ENCODE measurements around the gene DZANK1.
"Not testable (repeated sequence)": the region's sequence is repeated elsewhere in the genome, so short reads cannot be mapped to it uniquely, and the experiment has no call there.

DZANK1 gene

DNA sequence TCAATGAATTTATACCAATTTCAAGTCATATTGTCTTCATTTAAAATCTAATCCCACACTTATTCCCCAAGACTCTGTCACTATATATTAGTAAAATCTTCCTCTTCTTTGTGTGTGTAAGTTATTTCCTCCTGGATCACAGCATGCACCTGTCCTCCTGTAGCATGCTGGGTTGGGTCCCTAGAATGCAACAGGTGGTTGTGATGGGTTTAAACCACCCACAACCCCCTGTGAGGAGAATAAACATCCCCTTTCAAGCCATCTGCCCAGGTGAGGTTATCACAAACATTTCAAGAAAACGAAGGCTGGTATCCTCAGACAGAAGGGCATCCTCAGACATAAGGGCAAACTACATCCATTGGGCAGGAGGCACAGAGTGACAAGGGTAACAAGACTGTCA is 26.4 kb downstream of the DZANK1 start:
- no peak for DNase-seq (ENCODE audit: low read depth in 2 of 2)

DNA sequence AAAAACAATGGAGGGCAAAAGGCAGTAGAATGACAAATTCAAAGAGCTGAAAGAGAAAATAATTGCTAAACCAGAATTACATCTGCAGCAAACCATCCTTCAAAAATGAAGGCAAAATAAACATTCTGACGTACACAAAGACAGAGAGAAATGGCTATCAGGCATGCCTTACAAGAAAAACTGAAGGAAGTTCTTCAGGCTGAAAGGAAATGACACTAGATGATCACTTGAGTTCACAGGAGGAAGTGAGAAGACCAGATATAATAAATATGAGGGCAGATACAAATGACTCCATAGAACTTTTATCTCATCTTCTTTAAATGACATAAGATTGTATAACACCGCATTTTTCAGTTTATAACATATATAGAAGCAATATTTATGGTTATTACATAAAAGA is 30.0 kb downstream of the DZANK1 start:
- no peak for DNase-seq (ENCODE audit: low read depth in 2 of 2)

DNA sequence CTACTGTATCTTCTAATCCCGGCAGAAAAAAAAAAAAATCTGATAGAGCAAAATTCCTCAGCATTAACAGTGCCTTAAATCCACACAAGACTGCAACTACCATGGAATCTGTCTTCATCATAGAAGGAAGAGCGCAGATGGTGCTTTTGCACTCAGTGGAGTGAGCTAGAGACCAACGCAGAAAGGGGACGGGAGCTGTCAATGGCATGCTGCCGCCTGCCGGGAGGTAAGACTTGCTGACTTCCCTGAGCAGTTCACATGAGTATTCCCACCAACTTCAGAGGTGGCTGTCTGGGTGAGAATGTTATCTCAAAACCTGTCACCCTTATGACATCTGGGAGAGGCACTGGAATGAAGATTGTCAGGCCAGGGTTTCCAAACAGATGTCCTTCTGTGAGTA is 35.6 kb downstream of the DZANK1 start:
- DNase-seq (ENCODE audit: low read depth in 2 of 2): no peak

DNA sequence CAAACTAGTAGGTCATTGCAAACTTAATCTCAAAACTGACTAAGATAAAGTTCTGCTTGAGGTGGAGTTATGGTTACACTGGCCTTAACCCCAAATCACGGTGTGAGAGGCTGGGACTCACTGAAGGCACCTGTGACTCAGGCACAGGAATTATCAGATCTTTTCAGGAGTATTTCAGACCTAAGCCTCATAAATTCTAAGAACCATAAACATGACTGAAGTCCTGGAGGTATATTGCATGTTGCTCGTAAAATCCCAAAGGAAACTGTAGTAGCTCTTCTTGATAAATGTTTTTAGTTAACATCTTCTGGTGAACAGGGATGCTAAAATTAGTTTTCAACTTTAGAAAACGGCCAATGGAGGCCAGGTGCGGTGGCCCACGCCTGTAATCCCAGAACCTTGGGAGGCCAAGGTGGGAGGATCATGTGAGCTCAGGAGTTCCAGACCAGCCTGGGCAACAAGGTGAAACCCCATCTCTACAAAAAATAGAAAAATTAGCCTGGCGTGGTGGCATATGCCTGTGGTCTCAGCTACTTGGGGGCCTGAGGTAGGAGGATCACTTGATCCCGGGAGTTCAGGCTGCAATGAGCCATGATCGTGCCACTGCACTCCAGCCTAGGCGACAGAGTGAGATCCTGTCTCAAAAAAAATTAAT is 36.5 kb downstream of the DZANK1 start:
- no peak for DNase-seq (ENCODE audit: low read depth in 2 of 2)

DNA sequence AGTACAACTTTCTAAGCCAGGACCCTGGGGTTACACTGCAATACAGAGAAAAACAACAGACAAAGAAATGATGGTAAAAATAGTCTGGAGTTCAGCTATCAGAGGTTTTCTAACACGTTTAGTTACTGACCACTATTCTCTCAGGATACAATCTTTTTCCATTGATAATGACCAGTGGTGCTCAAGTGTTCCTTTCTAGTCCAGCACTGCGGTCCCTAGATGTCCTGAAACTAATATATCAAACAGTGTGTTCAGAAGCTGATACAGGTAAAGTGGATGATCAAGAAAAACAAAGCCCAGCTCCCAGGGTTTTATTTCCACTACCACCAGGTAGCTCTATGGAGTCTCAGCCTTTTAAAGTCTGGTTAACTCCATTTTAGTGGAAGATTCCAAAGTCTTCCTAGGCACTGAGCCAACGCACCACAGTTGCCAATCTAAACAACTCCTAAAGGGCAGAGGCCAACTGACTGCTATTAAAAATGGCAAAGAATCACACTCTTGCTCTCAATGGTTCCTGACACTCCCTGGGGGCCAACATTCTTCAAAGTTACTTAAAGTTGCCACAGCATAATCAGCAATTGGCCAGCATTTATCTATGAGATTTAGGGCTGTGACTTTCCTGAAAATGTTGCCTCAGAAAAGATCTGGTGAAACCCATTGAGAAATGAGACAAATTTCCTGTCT is 38.2 kb downstream of the DZANK1 start:
- no peak for DNase-seq (ENCODE audit: low read depth in 2 of 2)

DNA sequence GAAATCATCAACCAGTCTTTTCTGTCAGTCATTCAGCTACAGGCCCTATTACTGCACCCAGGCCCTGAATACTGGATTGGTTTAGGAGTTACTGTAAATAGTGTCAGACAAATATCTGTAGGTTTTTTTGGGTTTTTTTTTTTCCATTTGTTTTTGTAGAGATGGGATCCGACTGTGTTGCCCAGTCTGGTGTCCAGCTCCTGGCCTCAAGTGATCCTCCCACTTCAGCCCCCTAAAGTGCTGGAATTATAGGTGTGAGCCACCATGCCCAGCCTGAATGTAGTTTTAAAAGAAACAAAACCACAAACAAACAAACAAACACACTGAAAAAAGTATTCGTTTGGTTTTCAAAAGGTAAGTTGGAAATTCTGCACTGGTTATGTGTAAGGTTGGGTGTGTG is 39.6 kb downstream of the DZANK1 start:
- no peak for DNase-seq (ENCODE audit: low read depth in 2 of 2)

DNA sequence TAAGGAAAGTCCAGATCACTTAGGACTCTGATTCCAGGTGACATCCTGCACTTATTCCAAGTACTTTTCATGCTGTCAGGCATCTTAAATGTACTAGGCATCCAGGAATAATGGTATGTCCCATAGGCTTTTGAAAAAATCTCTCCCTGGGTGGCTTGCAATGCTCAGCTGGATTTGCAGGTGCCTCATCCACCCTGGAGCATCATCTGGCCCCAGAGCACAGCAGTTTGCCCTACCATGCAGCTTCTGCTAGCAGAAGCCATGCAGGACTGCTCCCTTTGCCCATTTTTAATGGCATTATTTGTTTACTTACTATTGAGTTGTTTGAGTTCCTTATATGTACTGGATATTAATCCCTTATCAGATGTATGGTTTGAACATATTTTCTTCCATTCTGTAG is 45.2 kb downstream of the DZANK1 start:
- DNase-seq (ENCODE audit: low read depth in 2 of 2): no peak

DNA sequence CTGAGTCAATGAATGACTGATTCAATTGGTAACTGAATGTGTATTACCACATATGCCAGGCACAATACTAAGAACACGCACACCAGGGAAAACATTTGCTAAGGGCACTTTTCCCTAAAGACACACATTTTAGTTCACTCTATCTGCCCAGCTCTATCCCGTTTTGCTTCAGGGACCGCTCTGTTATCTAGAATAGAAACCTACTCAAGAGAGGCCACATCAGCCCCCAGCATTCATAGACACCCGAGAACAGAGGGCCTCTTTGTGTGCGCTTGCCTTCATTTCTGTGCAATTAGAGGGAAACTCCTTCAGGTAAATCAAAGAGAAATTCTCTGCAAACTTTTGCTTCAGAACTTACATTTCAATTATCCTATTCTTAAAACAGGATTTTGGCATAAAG is 50.3 kb downstream of the DZANK1 start:
- DNase-seq (ENCODE audit: low read depth in 2 of 2): no peak

DNA sequence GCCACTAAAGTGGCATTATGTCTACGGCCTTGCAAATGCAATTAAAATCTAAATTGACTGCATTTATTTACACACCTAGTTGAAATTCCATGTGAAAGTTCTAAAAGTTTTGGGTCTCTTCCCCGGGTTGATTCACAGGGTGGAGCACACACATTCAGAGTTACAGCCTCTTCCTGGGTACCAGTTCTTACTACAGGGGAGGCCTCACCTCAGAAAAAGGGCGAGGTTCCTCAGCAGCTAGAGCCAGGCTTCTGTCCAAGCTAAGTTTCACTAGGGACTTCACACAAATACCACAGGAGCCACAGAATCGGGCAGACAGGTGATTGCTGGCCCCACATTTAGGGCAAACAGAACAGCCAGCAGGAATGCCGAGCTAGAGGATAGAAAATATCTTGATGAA is 52.7 kb downstream of the DZANK1 start:
- no peak for DNase-seq (ENCODE audit: low read depth in 2 of 2)

DNA sequence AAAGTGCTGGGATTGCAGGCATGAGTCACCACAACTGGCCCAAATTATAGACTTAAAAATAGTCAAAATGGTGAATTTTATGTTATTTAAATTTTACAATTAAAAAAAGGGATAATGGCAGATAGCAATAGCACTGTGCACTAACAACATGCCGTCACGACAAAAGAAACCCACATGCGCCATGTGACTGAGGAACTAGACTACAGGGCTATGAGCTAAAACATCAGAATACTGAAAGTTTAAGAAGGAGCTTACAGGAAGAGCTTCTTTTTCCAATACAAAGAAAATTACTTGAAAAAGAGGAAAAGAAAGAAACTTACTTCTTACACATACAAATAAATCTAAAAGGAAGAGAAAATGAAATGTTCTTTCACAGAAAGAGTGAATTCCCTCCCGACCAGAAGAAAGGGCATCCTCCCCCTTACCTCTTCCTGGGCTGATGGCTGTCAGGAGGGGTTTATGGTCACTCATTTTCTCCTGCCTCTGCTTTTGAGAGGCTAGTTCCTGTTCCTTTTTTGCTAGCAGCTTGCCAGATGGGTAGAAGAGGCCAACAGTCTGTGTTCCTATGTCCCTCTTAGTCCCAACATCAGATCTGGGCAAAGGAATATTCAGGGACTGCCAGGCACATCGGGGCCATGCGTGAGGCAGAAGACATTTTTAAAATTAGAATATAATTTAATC is 54.5 kb downstream of the DZANK1 start:
- no peak for DNase-seq (ENCODE audit: low read depth in 2 of 2)

DNA sequence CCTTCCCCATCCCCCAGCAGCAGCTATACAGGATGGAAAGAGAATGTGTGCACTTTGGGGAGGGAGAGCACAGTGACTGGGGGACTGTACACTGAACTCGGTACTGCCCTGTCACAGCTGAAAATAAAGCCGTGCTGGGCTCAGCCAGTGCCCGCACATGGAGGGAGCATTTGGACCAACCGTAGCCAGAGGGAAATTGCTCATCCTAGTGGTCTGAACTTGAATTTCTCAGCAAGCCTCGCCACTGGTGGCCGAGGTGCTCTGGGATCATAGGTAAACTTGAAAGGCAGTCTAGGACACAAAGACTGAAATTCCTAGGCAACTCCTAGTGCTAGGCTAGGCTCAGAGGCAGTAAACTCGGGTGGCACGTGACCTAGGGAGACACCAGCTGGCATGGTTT is 61.0 kb downstream of the DZANK1 start:
- no peak for DNase-seq (ENCODE audit: low read depth in 2 of 2)

DNA sequence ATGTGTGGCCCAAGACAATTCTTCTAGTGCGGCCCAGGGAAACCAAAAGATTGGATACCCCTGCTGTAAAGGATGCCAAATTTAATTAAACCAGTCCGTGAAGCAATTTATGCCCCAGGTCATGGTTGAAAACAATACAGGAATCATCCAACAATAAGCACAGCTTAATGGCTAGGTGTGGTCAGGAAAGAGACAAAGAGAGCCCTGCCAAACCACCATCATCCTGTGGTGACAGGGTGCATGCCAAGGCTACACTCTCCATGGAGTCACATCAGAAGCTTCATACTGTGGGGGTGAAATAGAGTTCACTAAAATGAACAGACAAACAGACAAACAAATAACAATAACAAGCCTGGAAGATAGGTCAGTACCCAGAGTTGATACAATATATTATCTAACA is 62.7 kb downstream of the DZANK1 start:
- DNase-seq (ENCODE audit: low read depth in 2 of 2): no peak

DNA sequence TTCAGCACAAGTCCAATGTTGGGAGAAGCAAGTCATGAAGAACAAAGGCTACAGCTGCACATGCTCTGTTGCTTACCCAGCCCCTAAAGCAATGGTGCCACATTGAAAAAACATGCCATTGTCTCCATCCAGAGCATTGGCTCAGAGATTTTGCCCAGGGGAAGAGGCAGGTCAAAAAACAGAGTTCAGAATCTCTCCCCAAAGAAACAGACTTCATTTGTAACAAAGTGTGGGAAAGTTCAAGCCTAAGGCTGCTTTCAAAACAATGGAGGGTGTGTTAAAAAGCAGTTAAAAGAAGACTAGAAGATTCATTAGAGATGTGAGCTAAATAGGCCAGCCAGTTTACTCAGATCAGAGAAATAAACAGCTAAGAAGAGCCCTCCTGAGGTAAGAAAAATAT is 63.6 kb downstream of the DZANK1 start:
- DNase-seq (ENCODE audit: low read depth in 2 of 2): no peak

DNA sequence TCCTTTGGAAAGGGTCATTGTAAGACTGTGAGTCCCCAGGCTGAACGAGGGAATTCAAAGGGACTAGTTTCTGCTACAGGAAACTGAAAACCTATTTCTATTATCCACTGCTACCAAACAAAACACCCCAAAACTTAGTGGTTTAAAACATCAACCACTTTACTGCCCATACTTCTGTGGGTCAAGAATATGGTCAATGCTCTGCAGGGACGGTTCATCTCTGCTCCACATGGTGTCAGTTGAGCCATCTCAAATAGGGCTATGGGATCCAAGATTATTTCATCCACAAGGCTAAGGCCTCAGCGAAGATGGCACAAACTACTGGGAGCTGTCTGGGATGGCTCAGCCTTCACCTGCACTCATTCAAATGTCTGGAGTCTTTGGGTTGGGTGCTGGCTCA is 65.5 kb downstream of the DZANK1 start:
- no peak for DNase-seq (ENCODE audit: low read depth in 2 of 2)

DNA sequence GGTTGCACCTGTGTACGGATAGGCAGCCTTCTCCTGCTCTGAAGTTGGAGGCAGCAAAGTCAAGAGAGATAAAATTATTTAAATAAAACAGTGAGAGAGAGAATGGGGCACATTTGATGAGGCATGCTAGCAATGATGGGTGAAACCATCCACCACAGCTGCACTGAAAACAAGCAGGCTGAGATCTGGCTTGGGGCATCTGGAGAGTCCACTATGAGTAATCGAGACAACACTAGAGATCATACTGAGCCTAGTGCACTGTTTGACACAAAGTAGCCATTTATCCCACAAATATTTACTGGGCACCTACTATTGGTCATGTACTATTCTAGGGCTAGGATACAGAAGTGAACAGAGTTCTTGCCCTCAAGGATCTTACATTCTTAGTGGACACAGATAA is 66.4 kb downstream of the DZANK1 start:
- no peak for DNase-seq (ENCODE audit: low read depth in 2 of 2)

DNA sequence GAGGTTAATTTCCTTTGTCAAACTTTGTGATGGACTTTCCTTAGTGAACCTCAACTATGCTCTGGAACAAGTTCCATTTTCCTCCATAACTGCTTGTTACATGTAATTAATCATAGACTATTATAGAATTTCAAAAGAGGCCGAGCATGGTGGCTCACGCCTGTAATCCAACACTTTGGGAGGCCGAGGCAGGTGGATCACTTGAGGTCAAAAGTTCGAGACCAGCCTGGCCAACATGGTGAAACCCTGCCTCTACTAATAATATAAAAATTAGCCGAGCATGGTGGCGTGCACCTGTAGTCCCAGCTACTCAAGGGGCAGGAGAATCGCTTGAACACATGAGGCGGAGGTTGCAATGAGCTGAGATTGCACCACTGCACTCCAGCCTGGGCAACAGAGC is 68.1 kb downstream of the DZANK1 start:
- DNase-seq (ENCODE audit: low read depth in 2 of 2): not testable (repeated sequence)

DNA sequence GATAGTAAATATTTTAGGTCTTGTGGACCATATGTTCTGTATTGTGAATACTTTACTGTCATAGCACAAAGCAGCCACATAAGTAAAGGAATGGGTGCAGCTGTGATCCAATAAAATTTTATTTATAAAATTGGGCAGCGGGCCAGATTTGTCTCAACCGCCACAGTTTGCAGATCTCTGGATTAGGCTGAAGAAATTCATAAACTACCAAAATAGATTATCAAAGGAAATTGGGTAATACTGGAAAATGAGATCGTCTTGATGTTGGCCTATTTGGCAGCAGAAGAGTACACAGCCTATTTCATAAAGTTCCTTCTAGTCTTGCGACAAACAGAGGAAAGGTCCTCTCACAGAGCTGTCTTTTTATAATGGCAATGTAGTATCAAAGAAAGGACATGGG is 69.8 kb downstream of the DZANK1 start:
- no peak for DNase-seq (ENCODE audit: low read depth in 2 of 2)

DNA sequence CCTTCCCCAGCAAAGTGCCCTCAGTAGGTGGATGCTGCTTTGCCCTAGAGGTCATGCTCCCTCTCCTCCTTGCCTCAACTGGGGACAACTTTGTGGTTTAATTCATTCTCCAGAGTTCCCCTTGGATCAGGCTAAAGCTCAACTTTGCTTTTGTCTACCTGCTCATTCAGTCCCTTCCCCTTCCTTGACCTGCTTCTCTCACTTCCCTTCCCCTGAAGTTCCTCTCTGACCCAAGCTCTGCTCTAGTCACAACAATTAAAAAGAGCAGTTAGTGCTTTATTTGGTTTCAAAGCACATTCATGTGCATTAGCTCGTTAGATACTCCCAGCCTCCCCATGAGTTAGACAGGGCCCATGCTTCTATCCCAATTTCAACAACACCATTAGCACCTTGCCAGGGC is 71.3 kb downstream of the DZANK1 start:
- DNase-seq (ENCODE audit: low read depth in 2 of 2): no peak

DNA sequence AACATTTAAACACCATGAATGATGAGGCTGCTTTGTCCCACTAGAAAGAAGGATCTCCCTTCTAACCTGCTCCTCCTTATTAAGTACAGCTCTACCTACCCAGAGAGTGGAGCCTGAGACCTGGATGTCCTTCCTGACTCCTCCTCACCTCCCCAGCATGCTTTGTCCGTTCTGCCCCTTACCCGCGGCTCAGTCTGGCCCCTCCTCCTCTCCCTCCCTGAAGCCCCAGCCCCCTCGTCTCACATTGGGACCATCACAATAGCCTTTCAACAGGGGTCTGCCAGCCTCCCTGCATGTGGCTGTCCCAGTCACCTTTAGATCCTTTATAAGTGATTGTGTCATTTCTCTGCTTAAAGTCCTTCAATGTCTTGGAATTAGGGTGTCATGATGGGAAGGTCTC is 72.5 kb downstream of the DZANK1 start:
- no peak for DNase-seq (ENCODE audit: low read depth in 2 of 2)

DNA sequence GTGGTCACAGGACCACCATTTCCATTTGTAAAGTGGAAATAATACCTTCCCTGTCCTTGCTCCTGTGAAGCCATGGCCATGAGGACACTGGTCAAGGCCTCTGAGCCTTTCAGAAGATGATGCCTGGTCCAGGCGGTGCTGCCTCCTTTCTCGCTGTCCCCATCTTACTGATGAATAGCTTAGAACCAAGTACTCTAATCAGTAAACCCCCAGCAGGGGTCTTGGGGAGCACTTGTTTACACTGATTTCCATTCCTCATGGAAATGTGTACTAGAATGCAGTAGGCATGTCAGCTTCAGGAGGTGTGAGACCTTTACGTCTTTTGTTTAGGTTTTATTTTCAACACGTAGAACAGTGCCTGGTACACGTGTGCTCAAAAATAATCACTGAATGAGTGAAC is 75.1 kb downstream of the DZANK1 start:
- no peak for DNase-seq (ENCODE audit: low read depth in 2 of 2)

DNA sequence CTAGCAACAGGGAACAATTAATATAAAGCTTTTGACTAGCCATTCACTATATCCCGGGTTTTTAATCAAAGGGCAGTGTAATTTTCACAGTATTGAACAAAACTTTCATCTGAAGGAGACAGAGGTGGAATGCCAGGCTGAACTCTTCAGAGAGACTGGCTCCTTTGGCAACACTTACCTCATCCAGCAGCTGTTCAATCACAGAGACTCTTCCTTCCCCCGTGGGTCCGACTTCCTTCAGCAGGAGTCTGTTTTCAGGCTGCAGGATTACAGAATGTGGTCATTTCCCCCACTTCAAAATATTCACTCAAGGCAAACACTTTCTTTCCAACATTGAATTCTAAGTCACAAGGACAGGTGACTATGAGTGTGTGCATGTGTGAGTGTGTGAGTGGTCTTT is 76.6 kb downstream of the DZANK1 start:
- DNase-seq (ENCODE audit: low read depth in 2 of 2): no peak

DNA sequence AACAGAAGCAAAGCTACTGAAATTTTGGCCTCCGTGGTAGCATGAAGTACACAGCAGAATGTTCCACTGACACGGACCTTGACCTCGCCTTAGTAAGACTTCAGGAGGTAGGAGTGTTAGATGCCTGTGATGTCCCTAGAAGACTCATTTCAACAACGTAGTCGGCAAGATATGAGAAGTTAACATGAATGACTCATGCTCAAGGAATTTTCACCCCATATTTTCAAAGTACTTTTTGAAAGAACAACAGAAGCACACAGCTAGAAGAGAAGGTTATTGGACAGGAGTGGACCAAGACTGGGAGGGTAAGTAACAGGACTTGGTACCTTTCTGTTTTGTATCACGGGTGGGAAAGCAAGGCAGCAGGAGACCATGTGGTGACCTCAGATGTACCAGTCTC is 78.0 kb downstream of the DZANK1 start:
- no peak for DNase-seq (ENCODE audit: low read depth in 2 of 2)

DNA sequence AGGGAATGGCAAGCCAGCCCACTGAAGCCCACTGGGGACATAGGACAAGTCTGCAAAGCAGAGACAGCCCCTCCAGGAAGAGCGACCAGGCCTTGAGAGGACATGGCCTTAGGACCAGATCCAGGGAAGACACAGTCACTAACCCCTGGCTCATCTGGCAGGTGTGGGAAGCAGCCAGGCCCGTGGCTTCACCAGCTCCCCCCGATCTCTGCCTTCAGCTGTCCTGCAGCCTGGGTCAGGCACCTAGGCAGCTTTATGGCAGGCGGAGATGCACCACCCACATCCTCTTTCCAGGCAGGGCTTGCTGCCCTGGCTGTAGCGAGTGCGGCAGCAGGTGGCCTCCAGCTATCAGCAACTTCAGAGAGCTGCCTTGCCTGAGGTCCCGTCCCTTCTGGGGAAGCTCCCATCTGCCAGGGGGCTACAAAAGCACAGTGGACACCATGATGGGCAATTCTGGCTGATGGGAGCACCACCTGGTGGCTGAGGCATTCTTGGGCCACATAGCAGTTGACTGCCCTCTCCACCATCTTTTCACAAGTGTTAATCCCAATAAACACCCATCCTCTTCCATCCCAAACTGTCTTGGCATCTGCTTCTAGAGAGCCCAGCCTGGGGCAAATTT is 85.8 kb downstream of the DZANK1 start:
- no peak for DNase-seq (ENCODE audit: low read depth in 2 of 2)
